Pulmonary artery endothelial cell (primary cell): ENCODE results near the gene EMD. TPM values are rescaled to one million over a fixed set of nuclear protein-coding genes. Genes with fewer than 3 reads are reported as not detected.
"Not testable (repeated sequence)": the region's sequence is repeated elsewhere in the genome, so short reads cannot be mapped to it uniquely, and the experiment has no call there.

ENCODE experiments used
- DNase-seq: peaks from one replicate; pipeline ENCODE4 v3.0.0-alpha.2; 2011; ENCODE audit warnings: low read depth, low spot score
- total RNA-seq: library from RNA; depleted of rRNA; stranded (reverse); fragments of >200 nt; gene quantifications from 2 replicates; pipeline ENCODE4 v1.2.3, GENCODE V29; 2014

The EMD gene
- total RNA-seq, 1 donor from 2014 or later = 23.5 TPM

- not testable (repeated sequence) for DNase-seq
These were observed 11.0 kb downstream of the EMD start for GRCh38 chrX:154389812-154390747.

- not testable (repeated sequence) for DNase-seq
These were observed 17.3 kb downstream of the EMD start for GRCh38 chrX:154396363-154396762.

- DNase-seq = no peak
These were observed 18.1 kb downstream of the EMD start for GRCh38 chrX:154396973-154397887.

GRCh38 chrX:154397888-154398667, 19.0 kb downstream of the EMD start, which contains the start of gene RPL10:
RPL10 (plus strand) TSS chrX:154398377; CDS start chrX:154398520, 143 bp downstream.
- DNase-seq = peak; percentile 86

GRCh38 chrX:154398668-154399526, 19.8 kb downstream of the EMD start:
- no peak for DNase-seq

- DNase-seq = no peak
These were observed 20.7 kb downstream of the EMD start for GRCh38 chrX:154399527-154400368.

- DNase-seq = not testable (repeated sequence)
These were observed 21.3 kb downstream of the EMD start for GRCh38 chrX:154400369-154400817.

GRCh38 chrX:154401045-154401799, 22.1 kb downstream of the EMD start:
- no peak for DNase-seq

GRCh38 chrX:154401918-154402621, 23.0 kb downstream of the EMD start:
- no peak for DNase-seq

GRCh38 chrX:154402622-154403127, 23.6 kb downstream of the EMD start:
- no peak for DNase-seq

GRCh38 chrX:154403192-154403591, 24.1 kb downstream of the EMD start:
- no peak for DNase-seq

- DNase-seq = no peak
These were observed 24.8 kb downstream of the EMD start for GRCh38 chrX:154403858-154404257.

- no peak for DNase-seq
These were observed 25.6 kb downstream of the EMD start for GRCh38 chrX:154404625-154405192.

- DNase-seq = no peak
These were observed 29.6 kb downstream of the EMD start for GRCh38 chrX:154408659-154409221.

GRCh38 chrX:154409222-154409871, 30.3 kb downstream of the EMD start, which contains the start of gene DNASE1L1:
DNASE1L1 (minus strand) TSS chrX:154409254; CDS start chrX:154405568, 3,686 bp downstream.
- peak; percentile 67 for DNase-seq

- DNase-seq = no peak
These were observed 32.9 kb downstream of the EMD start for GRCh38 chrX:154411981-154412340.
